Muscle of leg (tissue), 11 donors: ENCODE data around the gene TNFRSF13B. TPM values are rescaled to one million over a fixed set of nuclear protein-coding genes. Genes with fewer than 3 reads are reported as not detected.
"Not testable (repeated sequence)": the region's sequence is repeated elsewhere in the genome, so short reads cannot be mapped to it uniquely, and the experiment has no call there.

Experiments used
- DNase-seq: peaks from one replicate; pipeline ENCODE4 v3.0.0; 2013
- H3K27ac ChIP-seq: one replicate; pipeline ENCODE4 v1.5.1; 2013; ENCODE audit warnings: mild to moderate bottlenecking, low read length, control low read depth
- H3K27me3 ChIP-seq: one replicate; pipeline ENCODE4 v1.6.1; 2013; ENCODE audit warnings: low read length; ENCODE audit not compliant: control insufficient read depth, insufficient read depth
- H3K36me3 ChIP-seq: one replicate; pipeline ENCODE4 v1.6.1; 2013; ENCODE audit warnings: low read length; ENCODE audit not compliant: control insufficient read depth, insufficient read depth
- H3K4me1 ChIP-seq: one replicate; pipeline ENCODE4 v1.6.1; 2013; ENCODE audit warnings: low read length; ENCODE audit not compliant: control insufficient read depth, insufficient read depth
- H3K4me3 ChIP-seq: one replicate; pipeline ENCODE4 v1.5.1; 2013; ENCODE audit warnings: low read length, control low read depth
- H3K9me3 ChIP-seq: replicated peaks from 2 replicates; pipeline ENCODE4 v1.6.1; 2013; ENCODE audit warnings: low read depth, low read length; ENCODE audit not compliant: control insufficient read depth
- WGBS: methylation state at CpG from one replicate; pipeline ENCODE4 v1.1.5; 2013; ENCODE audit warnings: missing lambda C conversion rate; ENCODE audit not compliant: insufficient coverage; 5-methylcytosine and 5-hydroxymethylcytosine counted together
- polyA plus RNA-seq, 8 donors: library from polyadenylated mRNA; unstranded; fragments of 120-200 nt; gene quantifications; one replicate each; pipeline versions ENCODE4 v1.2.1 to v1.2.3, GENCODE V29; 2013; ENCODE audit warnings: inconsistent platforms in 1 of 8, low replicate concordance in 1 of 8; ENCODE audit not compliant: insufficient read length in 8 of 8, insufficient read depth in 1 of 8
- total RNA-seq: library from RNA; stranded (reverse); fragments of 120-200 nt; gene quantifications from one replicate; pipeline ENCODE4 v1.2.4, GENCODE V29; 2013

Gene TNFRSF13B
- total and polyA plus RNA-seq, 9 donors = 0.11 to 0.64 (median 0.25) TPM; not detected in 4

- 91% methylated on average over 8 of the region's 15 CpGs for WGBS
- H3K4me1 ChIP-seq = peaks cover 6% of the 10 kb centered on the region
- H3K9me3 ChIP-seq = no peaks in the 10 kb centered on the region
- H3K4me3 ChIP-seq = no peak overlapping the region
- no peak for DNase-seq
- no peak overlapping the region for H3K27ac ChIP-seq
- H3K27me3 ChIP-seq = no peaks in the 10 kb centered on the region
- H3K36me3 ChIP-seq = no peaks in the 10 kb centered on the region
Observed at GRCh38 chr17:16925461-16926060, 46.4 kb downstream of the TNFRSF13B start.

GRCh38 chr17:16924696-16925440, 47.0 kb downstream of the TNFRSF13B start:
- 100% methylated on average over 1 of the region's 10 CpGs for WGBS
- Histone ChIP-seq H3K27ac (no peak overlapping the region), H3K9me3 (no peaks in the 10 kb centered on the region), H3K36me3 (no peaks in the 10 kb centered on the region), H3K4me3 (no peak overlapping the region), H3K4me1 (peaks cover 6% of the 10 kb centered on the region), H3K27me3 (no peaks in the 10 kb centered on the region)
- DNase-seq = no peak

GRCh38 chr17:16923904-16924695, 47.8 kb downstream of the TNFRSF13B start:
- no peaks in the 10 kb centered on the region for H3K9me3 ChIP-seq
- WGBS = 79% methylated on average over 15 of the region's 15 CpGs
- DNase-seq = no peak
- H3K4me1 ChIP-seq = peaks cover 6% of the 10 kb centered on the region
- no peak overlapping the region for H3K4me3 ChIP-seq
- no peaks in the 10 kb centered on the region for H3K36me3 ChIP-seq
- H3K27me3 ChIP-seq = no peaks in the 10 kb centered on the region
- H3K27ac ChIP-seq = no peak overlapping the region

- no peak for DNase-seq
- peaks cover 6% of the 10 kb centered on the region for H3K4me1 ChIP-seq
- 78% methylated on average over 17 of the region's 17 CpGs for WGBS
- no peak overlapping the region for H3K4me3 ChIP-seq
- H3K36me3 ChIP-seq = no peaks in the 10 kb centered on the region
- H3K27me3 ChIP-seq = no peaks in the 10 kb centered on the region
- no peaks in the 10 kb centered on the region for H3K9me3 ChIP-seq
- H3K27ac ChIP-seq = no peak overlapping the region
Observed at GRCh38 chr17:16923097-16923903, 48.6 kb downstream of the TNFRSF13B start.

GRCh38 chr17:16922386-16923096, 49.4 kb downstream of the TNFRSF13B start:
- no peak for DNase-seq
- 83% methylated on average over 3 of the region's 4 CpGs for WGBS
- H3K27ac ChIP-seq = no peak overlapping the region
- no peak overlapping the region for H3K4me3 ChIP-seq
- no peaks in the 10 kb centered on the region for H3K27me3 ChIP-seq
- H3K36me3 ChIP-seq = no peaks in the 10 kb centered on the region
- no peaks in the 10 kb centered on the region for H3K9me3 ChIP-seq
- peaks cover 6% of the 10 kb centered on the region for H3K4me1 ChIP-seq

- not testable (repeated sequence) for H3K27me3 ChIP-seq, H3K9me3 ChIP-seq, DNase-seq, H3K4me1 ChIP-seq, H3K27ac ChIP-seq, H3K4me3 ChIP-seq, H3K36me3 ChIP-seq
- WGBS = 79% methylated on average over 2 of the region's 6 CpGs
Observed at GRCh38 chr17:16921451-16921850, 50.5 kb downstream of the TNFRSF13B start.

GRCh38 chr17:16920628-16921020, 51.3 kb downstream of the TNFRSF13B start:
- Histone ChIP-seq H3K4me1 (no peaks in the 10 kb centered on the region), H3K27ac (no peak overlapping the region), H3K27me3 (no peaks in the 10 kb centered on the region), H3K4me3 (no peak overlapping the region), H3K36me3 (no peaks in the 10 kb centered on the region), H3K9me3 (no peaks in the 10 kb centered on the region)
- DNase-seq = no peak
- WGBS = 98% methylated on average over 6 of the region's 8 CpGs

GRCh38 chr17:16919663-16920627, 52.0 kb downstream of the TNFRSF13B start:
- Histone ChIP-seq H3K9me3 (no peaks in the 10 kb centered on the region), H3K36me3 (no peaks in the 10 kb centered on the region), H3K27ac (no peak overlapping the region), H3K4me1 (no peaks in the 10 kb centered on the region), H3K4me3 (no peak overlapping the region), H3K27me3 (no peaks in the 10 kb centered on the region)
- DNase-seq = no peak
- WGBS = 80% methylated on average over 14 of the region's 15 CpGs

GRCh38 chr17:16918443-16918842, 53.5 kb downstream of the TNFRSF13B start:
- no peak overlapping the region for H3K4me3 ChIP-seq
- no peaks in the 10 kb centered on the region for H3K4me1 ChIP-seq
- 64% methylated on average over 2 of the region's 6 CpGs for WGBS
- no peak for DNase-seq
- H3K27me3 ChIP-seq = no peaks in the 10 kb centered on the region
- no peak overlapping the region for H3K27ac ChIP-seq
- H3K9me3 ChIP-seq = no peaks in the 10 kb centered on the region
- H3K36me3 ChIP-seq = no peaks in the 10 kb centered on the region
